Measurements from ENCODE around the gene ANKRD12.

- TF ChIP-seq, protein P1, sequence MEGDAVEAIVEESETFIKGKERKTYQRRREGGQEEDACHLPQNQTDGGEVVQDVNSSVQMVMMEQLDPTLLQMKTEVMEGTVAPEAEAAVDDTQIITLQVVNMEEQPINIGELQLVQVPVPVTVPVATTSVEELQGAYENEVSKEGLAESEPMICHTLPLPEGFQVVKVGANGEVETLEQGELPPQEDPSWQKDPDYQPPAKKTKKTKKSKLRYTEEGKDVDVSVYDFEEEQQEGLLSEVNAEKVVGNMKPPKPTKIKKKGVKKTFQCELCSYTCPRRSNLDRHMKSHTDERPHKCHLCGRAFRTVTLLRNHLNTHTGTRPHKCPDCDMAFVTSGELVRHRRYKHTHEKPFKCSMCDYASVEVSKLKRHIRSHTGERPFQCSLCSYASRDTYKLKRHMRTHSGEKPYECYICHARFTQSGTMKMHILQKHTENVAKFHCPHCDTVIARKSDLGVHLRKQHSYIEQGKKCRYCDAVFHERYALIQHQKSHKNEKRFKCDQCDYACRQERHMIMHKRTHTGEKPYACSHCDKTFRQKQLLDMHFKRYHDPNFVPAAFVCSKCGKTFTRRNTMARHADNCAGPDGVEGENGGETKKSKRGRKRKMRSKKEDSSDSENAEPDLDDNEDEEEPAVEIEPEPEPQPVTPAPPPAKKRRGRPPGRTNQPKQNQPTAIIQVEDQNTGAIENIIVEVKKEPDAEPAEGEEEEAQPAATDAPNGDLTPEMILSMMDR (IDR thresholded peaks at IDR 0.05), result no peak
- no peak for TF ChIP-seq POLR2A (IDR thresholded peaks at IDR 0.05)
These were observed 103.7 kb downstream of the ANKRD12 start for GRCh38 chr18:9240270-9240669.

Measured in heart left ventricle (tissue), 13 donors.